GM18507 (cell line): ENCODE data around the gene STAMBP.

Experiments used
- DNase-seq: peaks from one replicate; pipeline ENCODE4 v3.0.0; 2011; ENCODE audit warnings: low read depth; ENCODE audit not compliant: insufficient read length; ENCODE audit errors: extremely low spot score
- FAIRE-seq: peaks from 2 replicates; lab custom pipeline; 2011; peaks lifted over from hg19 to GRCh38; lab: Jason Lieb, UNC

Gene STAMBP

DNA sequence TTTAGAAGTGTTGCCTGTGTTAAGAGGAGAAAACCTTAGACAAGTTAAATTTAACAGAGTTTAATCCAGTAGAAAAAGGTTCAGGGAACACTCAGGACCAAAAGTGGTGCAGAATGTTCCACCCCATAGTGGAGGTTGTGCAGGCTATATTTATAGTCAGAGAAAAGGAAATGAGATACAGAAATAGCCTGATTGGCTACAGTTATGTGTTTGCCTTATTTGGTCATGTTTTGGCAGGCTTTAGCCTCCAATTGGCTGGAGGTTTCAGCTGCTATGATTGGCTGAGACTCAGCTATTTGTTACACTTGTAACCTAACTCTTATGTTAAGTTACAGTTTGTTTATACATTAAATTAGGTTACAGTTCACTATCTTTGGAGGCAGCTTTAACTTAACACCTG, 4.2 kb downstream of the STAMBP start:
- DNase-seq (no peak), FAIRE-seq (no peak)

DNA sequence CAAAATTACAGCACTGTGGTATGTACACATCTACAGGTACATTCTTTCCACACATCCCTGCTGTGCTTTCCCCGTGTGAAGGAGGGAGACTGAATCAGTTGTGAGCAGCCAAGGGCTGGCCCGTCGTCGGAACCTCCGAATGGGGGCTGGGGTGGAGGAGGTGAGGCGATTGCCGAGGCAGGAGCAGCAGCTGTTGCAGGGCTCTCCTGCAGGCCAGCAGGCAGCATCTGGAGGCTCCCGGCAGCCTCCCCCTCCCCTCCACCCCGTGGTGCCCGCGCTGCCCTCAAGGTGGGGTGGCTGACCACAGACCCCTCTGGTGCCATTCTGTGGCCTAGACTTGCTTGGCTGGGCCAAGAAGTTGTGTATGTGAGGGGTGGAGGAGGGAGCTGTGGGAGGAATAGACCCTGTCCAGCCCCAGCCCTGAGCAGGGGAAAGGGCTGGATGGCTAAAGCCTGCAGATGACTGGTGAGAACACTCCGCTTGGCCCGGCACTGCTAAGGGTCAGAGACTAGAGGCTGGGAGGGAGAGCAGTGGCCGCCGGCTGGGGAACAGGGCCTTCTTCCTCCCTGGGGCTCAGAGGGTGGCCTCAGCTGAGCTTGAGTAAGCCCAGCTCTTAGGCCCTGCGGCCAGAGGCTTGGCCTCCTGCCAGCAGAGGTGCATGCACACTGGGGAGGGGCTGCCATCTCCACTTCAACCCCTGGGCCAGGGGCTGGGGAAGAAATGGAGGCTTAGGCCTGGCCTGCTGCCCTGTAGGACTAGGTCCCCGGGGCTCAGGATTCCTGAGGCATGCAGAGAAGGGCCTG, 7.6 kb downstream of the STAMBP start:
- no peak for FAIRE-seq
- no peak for DNase-seq

DNA sequence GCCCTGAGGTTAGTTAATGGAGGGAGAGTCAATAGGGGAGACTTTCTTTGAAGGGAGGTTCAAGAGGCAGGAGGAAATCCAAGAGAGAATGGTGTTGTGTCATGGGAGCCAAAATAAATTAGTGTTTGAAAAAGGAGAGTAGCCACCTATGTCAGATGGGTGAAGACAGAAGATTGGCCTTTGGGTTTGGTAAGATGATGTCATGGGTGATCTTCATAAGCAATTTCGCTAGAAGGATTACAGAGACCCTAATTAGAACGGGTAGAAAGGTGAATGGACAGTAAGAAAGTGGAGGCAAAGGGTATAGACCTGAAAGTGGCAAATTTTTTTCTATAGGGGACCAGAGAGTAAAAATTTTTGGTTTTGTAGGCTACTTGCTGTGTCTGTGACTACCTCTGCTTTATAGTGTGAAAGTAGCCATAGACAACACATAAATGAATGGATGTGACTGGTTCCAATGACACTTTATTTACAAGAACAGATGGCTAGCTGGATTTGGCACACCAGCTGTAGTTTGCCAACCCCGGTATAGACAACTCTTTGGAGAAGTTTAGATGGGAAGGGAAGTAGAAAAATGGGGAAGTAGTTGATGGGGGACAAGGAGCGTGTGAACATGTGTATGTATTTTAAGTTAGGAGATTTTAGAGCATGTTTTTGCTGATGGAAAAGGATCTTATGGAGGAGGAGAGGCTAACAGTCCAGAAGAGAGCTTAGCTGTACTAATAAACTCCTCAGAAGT, 9.3 kb downstream of the STAMBP start:
- DNase-seq, result no peak
- FAIRE-seq, result no peak

DNA sequence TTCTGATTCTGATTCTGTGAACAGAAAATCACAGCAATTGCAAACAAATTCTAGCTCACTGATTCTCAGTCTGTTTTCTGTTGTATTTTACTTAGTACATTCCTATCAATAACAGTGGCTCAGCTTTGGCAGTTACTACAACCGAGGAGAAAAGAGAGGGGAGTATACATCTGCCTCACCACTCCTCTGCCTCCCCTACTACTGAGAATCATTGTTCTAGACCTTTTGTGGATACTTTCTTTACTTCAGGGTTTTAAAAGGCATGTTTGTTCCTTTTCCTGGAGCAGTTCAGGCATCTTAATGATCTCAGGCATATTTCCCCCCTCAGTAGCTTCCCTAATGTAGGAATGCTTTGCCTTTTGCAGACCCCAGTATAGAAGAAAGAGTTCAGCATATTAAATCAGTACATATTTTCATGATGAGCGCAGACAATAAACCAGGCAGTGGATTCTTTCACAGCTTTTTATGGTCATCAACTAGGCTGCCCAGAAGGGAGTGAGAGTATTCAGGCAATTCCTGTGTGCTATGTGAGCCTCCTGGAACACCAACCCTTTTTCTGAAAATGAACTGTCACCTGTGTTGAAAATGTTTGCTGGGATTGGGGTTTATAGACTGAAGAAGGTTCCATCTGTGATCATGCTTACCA, 10.3 kb downstream of the STAMBP start:
- DNase-seq, result no peak
- no peak for FAIRE-seq

DNA sequence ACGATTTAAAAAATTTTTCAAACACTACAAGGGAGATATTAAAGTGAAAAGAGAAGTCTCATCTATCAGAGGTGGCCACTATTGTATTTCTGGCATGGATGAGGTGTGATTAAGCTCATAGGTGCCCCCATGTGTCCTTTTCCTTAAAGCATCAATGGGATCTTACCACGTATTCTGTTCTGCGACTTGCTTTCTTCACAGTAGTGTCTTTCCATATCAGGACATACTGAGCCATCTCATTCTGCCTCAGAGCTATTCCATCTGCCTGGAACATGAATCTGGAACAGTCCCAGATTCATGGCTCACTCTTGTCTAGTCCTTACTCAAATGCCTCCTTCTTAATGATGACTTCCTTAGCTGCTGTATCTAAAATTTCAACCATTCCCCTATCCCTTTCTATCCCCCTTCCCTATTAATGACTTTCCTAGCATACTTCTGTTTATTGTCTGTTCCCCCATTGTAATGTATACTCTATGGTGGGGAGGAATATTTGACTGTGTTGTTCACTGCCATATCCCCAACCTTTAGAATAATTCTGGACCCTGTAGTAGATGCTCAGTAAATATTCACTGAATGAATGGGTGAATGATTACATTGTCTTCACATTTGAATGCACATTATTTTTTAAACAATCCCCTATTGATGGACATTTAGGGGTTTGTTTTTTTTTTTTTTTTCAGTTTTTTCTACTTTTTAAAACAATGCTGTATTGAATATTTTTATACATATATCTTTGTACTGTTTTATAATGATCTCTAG, 11.1 kb downstream of the STAMBP start:
- DNase-seq (no peak), FAIRE-seq (no peak)

DNA sequence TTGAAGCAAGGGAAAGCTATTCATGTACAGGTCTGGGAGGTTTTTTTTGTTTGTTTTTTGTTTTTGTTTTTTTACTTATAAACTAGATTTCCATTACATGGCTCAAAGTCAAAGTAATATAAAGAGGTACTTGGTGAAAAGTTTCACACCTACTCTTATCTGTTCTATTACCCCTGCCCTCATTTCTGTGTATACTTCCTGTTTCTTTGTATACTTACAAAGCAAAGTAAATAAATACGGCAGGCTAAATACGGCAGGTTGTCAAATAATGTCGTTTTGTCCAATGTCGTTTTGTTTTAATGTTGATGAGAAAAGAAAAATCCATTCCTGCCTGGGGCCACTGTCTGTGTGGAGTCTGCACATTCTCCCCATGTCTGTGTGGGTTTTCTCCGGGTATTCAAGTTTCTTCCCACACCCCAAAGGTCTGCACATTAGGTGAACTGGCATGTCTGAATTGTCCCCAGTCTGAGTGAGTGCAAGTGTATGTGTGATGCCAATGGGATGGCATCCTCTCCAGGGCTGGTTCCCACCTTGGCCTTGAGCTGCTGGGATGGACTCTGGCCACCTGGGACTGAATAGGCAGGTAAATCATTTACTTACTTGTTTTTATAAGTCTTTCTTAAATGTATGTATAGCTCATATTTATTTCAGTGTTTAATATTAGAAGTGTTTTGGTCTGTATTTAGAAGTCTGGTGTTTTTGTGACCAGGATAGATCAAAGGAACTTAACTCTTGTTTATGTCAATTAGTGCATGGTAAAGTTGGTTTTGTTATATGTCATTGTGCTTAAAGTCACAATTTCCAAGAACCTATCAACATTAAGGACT, 13.4 kb downstream of the STAMBP start:
- no peak for DNase-seq
- FAIRE-seq, result no peak

DNA sequence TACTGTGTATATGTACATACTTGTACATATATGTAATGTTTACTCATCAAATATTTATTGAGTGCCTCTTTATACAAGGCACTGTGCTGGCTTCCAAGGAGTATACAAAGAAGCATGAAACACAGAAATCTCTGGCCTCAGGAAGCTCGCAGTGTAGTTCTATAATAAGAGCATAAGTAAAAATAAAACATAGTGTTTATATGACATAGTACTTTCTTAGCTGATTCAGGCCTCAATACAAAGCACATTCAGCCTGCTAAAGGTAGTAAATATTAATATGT, 13.9 kb downstream of the STAMBP start:
- no peak for FAIRE-seq
- DNase-seq, result no peak

DNA sequence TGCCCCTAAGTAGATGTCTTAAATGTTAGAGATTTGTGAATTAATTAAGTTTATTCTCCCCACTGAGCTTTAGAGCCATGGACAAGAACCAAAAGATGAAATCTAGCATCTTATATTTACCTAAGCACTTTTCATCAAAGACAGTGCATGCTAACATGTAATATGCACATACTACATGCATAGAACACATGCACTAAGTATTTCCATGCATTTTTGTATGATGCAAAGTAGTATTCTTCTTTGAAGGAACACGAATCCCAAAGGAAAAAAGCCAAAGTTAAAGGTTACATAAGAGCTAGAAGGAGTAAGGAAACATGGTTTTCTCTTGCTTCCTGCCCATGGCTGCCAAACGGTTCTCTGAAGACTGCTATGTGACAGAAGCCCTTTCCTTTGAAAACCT, 15.3 kb downstream of the STAMBP start:
- FAIRE-seq (no peak), DNase-seq (no peak)

DNA sequence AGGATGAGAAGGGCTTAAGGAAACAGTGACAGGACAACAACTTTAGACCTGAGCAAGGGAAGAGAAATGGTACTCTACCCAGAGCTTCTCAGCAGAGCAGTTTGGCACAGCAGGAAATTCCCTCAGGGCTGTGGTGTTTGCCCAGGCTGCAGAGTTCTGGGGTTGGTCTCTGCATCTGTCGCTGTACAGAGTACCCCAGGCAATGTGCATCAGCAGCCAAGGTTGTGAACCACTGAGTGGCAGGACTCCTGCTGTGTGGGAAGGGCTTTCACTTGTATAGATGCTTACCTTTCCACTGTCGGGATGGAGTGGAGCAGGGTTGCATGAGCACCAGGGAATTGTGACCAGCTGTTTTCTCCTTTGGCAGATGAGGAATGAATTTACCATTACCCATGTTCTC, 21.2 kb downstream of the STAMBP start:
- no peak for FAIRE-seq

DNA sequence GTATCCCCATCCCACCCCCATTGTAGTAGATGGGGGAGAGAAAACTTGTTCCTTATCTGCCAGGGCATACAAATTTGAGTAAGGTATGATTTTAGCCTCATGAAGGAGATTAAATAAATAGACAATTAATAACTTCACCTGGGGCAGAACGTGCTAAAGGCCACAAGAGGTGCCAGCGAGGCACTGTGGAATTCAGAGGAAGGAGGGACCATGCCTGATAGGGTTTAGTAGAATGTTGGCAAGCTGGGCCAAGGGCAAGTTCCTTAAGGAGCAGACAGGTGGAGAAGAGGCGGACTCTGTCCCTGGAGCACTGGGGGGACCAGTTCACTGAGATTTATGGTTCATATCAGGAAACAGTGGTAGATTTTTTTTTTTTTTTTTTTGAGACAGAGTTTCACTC, 22.5 kb downstream of the STAMBP start:
- FAIRE-seq, result no peak
- DNase-seq, result no peak

More for the DNA sequence above, 21.2 kb downstream of the STAMBP start:
- no peak for DNase-seq

DNA sequence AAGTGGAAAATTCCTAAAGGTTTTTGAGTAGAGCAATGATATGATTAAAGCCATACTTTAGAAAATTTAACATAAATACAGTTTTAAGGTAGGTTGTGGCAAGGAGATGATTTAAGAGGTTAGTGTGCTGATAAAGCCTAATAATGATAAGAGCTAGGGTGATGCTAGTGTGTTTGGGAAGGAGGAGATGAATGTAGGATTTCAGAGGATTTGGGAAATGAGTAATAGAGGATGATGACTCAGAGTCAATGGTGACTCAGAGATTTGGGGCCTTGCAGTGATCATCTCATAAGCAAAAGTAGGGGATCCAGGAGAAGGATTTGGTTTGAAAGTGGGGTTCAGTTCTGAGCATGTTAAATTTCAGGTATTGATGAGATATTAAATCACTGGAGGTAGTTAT, 23.3 kb downstream of the STAMBP start:
- DNase-seq (no peak), FAIRE-seq (no peak)

DNA sequence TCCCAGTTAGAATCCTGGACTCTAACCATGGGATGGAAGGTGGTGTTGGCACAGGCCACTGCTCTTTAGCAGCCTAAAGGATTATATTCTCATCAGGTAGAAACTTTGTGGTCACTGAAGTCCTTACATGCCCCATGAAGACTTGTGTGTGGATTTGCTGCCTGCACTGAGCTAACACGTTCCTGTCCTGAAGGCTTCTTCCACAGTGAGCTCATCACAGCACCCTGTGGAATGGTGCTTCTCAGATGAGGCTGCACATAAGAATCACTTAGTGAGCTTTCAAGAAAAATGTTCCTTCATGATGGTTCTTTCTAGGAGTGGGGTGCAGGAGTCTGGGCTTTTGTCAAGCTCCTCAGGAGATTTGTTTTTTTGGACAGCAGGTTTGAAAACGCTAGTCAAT, 26.8 kb downstream of the STAMBP start:
- DNase-seq (no peak), FAIRE-seq (no peak)

DNA sequence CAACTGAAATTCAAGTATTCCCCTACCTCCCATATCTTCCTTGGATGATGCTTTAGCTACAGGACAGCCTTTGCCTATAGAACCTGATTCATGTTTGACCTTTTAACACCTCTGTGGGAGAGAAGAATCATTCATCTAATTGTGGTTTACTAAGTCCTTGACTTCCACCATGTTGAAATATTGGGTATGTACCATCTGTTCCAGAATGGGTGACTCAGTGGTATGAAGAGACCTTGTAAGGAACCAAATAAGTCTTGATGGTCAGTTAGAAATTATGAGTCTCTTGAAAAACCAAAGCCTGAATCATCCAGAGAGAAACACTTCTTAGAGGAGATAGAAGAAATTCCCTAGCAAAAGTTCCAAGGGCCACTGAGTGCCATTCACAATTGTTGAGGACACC, 27.5 kb downstream of the STAMBP start:
- DNase-seq (no peak), FAIRE-seq (no peak)

DNA sequence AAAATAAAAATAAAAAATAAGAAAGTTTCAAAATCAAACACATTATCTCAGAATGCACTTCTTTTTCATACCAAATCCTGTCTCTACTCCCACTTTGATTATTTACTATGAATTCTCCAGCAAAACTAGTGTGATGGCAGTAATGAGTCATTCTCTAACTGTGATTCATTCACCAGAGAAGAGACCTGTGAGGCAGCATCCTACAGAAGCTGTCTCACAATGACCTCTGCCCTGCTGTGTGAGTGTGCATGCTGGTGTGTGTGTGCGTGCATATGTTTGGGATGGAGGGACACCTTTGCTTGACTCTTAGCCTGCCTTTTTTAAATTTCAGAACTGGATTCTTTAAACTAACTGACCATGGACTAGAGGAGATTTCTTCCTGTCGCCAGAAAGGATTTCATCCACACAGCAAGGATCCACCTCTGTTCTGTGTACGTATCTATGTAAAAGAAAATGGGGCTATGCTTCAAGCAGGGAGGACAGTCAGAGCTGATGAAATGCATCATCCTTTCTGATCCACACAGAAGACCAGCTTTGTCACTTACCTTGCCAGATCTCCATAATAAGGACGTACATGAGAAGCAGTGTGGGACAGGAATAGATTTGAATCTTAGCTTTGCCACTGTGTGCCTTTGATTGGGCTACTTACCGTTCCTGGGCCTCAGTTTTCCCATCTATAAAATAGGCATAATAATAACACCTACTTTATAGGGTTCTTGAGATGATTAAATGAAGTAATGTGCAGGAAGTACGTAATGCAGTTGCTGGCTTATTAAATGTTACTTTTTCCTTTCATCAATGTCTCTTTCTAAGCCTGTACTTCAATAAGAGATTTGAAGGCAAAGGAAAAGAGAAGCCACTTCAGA, 31.2 kb downstream of the STAMBP start:
- no peak for DNase-seq
- no peak for FAIRE-seq

DNA sequence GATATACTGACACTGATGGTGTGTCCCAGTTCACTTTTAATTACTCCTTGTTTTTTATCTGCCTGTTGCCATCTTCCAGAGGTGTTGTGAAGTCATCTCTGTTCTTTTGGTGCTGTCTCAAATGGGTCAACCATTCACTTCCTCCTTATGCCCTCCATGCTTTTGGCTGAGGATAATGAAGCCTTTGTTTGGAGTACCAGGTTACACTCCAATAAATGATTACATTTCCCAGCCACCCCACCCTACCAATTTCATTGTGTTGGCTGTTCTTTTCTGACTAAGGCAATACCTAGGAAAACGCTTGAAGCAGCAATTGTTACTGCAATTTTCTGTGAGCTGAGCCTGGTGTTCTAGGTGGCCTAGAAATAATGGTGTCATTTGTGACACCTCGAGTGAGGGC, 34.2 kb downstream of the STAMBP start:
- FAIRE-seq (no peak), DNase-seq (no peak)

DNA sequence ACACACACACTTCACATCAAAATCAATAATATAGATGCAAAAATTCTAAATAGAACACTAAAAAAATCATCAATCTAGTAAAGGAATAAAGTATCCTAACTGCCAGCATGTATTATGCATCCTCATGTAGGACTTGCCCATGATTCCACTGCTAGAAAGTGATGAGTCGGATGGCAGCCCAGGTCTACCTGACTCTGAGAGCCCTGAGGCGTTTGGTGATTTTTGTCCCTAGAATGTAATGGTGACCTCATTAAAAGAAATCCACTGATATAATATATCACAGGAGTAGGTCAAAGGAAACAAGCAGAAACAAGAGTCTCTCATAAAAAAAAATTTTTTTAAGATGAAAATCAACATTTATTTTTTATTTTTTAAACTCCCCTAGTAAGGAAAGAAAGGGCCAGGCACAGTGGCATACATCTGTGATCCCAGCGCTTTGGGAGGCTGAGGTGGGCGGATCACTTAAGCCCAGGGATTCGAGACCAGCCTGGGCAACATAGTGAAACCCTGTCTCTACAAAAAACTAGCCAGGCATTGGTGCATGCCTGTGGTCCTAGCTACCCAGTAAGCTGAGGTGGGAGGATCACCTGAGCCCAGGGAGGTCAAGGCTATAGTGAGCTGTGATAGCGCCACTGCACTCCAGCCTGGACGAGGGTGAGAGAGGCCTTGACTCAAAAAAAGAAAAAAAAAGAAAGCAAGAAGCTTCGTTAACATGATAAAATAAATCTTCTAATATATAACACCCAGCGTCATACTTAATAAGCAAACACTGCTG, 39.6 kb downstream of the STAMBP start:
- DNase-seq, result no peak
- no peak for FAIRE-seq

DNA sequence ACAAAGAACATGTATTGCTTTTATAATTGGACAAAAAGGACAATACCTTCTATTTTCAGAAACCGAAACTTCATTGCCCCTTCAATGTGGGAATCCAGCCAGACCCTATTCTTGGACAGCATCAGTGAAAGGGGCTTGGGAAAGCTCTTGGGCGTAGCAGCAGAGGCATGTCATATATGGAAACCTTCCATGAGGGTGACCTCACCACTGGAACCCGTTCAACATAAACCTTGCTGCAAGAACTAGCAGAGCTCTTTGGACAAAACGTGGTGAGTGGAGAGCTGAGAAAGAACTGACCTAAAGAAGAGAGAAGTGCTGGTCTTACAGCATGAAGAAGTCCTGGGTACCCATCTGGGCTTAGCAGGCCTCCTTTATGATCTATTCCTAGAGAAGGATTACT, 41.3 kb downstream of the STAMBP start:
- DNase-seq (no peak), FAIRE-seq (no peak)
